MCF 10A (cell line): ENCODE results near the gene ZIC1. TPM values are rescaled to one million over a fixed set of nuclear protein-coding genes. Genes with fewer than 3 reads are reported as not detected.
A peak's percentile ranks its signal among the peaks of the same experiment; 100 is the strongest.

Source experiments
- BruUV-seq: library from RNA; stranded (reverse); fragments of 400-500 nt; replicated peaks from 2 replicates; lab custom pipeline; 2021; lab: Mats Ljungman, UMichigan
- CTCF ChIA-PET: fragments of 300-600 bp; sonication (Branson Sonifier 250); formaldehyde crosslinking; extraction: SDS; loops from one replicate; lab custom pipeline; 2021; ENCODE audit warnings: antibody characterized with exemption, inconsistent platforms; lab: Yijun Ruan, JAX
- POLR2A ChIA-PET: fragments of 300-600, 350-650 bp; sonication (Branson Sonifier 250); formaldehyde crosslinking; extraction: SDS; loops from one replicate; lab custom pipeline; 2020; ENCODE audit warnings: antibody characterized with exemption, inconsistent platforms; lab: Yijun Ruan, JAX
- DNase-seq: peaks from one replicate; pipeline ENCODE4 v3.0.0-alpha.2; 2018; ENCODE audit not compliant: unreplicated experiment
- H3K27ac Mint-ChIP-seq: one replicate; pipeline ENCODE4 v1.8.0; 2022; ENCODE audit warnings: mild to moderate bottlenecking, low read depth, mixed read lengths; ENCODE audit not compliant: unreplicated experiment
- H3K27me3 Mint-ChIP-seq: one replicate; pipeline ENCODE4 v1.8.0; 2022; ENCODE audit warnings: mixed read lengths; ENCODE audit not compliant: insufficient read depth, unreplicated experiment
- H3K36me3 Mint-ChIP-seq: one replicate; pipeline ENCODE4 v1.8.0; 2022; ENCODE audit warnings: mild to moderate bottlenecking, moderate library complexity, mixed read lengths; ENCODE audit not compliant: insufficient read depth, unreplicated experiment
- H3K4me1 Mint-ChIP-seq: one replicate; pipeline ENCODE4 v1.8.0; 2022; ENCODE audit warnings: mixed read lengths; ENCODE audit not compliant: insufficient read depth, unreplicated experiment
- H3K4me3 Mint-ChIP-seq: one replicate; pipeline ENCODE4 v1.8.0; 2022; ENCODE audit warnings: mild to moderate bottlenecking, moderate library complexity, mixed read lengths; ENCODE audit not compliant: unreplicated experiment
- H3K9me3 Mint-ChIP-seq: one replicate; pipeline ENCODE4 v1.8.0; 2022; ENCODE audit warnings: mixed read lengths; ENCODE audit not compliant: unreplicated experiment
- intact Hi-C: fragments of 100-400 bp; cut with micrococcal nuclease; formaldehyde crosslinking; loops from 2 replicates; pipeline ENCODE4 v1.14.1; 2022
- total RNA-seq: library from RNA; stranded (reverse); gene quantifications from 2 replicates; pipeline ENCODE4 v1.2.3, GENCODE V29; 2022
- TF ChIP-seq, protein P1 (sequence below): fragments of 200-600 bp; IDR thresholded peaks from one replicate; pipeline ENCODE4 v1.8.0; 2022; ENCODE audit warnings: antibody characterized with exemption, mild to moderate bottlenecking; ENCODE audit not compliant: unreplicated experiment

The ZIC1 gene
- total RNA-seq, 1 experiment from 2014 or later: not detected

DNA sequence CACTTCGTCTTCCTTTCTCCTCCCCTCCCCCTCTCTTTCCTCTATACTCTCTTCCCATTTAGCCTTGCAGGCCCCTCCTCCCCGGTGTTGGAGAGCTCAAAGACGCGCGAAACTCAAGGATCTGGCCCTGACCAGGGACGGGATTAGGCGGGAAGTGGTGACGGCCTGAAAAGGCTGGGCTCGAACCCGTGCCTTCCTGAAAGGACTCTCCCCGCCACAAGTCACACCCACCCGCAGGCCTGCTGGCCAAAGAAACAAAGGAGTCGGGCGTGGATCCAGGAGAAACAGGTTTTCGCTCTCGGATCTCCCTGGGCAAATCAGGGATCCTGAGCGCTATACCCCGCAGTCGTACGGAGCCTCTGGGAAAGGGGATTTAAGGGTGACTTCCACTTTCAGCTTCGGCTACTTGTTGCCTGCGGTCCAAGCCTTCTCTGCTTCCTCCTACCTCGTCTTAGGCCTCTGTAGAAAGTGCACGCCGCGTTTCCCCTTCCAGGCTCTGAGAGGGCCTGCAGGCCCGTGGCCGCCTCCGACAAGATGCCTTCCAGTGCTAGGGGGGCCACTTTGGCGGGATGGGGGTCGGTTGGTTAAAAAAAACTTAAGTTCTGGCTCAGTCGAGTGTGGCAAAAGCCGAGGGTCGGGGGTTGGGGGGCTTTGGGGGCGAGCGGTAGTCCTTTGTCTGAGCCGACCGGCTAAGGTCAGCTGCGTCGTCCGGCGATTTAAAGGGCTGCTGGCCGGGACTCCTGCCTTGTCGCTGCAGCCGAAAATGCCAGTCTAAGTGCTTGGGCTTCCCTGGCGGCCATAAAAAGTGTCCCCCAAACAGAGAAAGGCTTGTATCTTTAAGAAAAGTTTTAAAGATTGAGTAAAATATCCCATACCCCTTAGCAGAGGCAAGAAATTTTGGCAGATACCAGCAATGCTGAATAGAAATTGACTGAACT lies 11.0 kb upstream of the ZIC1 start:
- Mint-ChIP-seq H3K36me3 (no peaks in the 10 kb centered on the region), H3K4me1 (no peaks in the 10 kb centered on the region), H3K4me3 (no peak overlapping the region), H3K27me3 (peaks cover 10% of the 10 kb centered on the region), H3K9me3 (peaks cover 7% of the 10 kb centered on the region), H3K27ac (no peak overlapping the region)
- TF ChIP-seq, protein P1, sequence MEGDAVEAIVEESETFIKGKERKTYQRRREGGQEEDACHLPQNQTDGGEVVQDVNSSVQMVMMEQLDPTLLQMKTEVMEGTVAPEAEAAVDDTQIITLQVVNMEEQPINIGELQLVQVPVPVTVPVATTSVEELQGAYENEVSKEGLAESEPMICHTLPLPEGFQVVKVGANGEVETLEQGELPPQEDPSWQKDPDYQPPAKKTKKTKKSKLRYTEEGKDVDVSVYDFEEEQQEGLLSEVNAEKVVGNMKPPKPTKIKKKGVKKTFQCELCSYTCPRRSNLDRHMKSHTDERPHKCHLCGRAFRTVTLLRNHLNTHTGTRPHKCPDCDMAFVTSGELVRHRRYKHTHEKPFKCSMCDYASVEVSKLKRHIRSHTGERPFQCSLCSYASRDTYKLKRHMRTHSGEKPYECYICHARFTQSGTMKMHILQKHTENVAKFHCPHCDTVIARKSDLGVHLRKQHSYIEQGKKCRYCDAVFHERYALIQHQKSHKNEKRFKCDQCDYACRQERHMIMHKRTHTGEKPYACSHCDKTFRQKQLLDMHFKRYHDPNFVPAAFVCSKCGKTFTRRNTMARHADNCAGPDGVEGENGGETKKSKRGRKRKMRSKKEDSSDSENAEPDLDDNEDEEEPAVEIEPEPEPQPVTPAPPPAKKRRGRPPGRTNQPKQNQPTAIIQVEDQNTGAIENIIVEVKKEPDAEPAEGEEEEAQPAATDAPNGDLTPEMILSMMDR: no peak
- POLR2A ChIA-PET: no interaction called here
- no peak for DNase-seq
- intact Hi-C loops: no loop called here
- BruUV-seq: no TSS peak
- CTCF ChIA-PET: interaction anchor here (0.7 to 1.0 kb wide), 3 partner anchors 8 to 123 kb away, joined by 3 read pairs; no protein-coding TSS in a partner anchor

DNA sequence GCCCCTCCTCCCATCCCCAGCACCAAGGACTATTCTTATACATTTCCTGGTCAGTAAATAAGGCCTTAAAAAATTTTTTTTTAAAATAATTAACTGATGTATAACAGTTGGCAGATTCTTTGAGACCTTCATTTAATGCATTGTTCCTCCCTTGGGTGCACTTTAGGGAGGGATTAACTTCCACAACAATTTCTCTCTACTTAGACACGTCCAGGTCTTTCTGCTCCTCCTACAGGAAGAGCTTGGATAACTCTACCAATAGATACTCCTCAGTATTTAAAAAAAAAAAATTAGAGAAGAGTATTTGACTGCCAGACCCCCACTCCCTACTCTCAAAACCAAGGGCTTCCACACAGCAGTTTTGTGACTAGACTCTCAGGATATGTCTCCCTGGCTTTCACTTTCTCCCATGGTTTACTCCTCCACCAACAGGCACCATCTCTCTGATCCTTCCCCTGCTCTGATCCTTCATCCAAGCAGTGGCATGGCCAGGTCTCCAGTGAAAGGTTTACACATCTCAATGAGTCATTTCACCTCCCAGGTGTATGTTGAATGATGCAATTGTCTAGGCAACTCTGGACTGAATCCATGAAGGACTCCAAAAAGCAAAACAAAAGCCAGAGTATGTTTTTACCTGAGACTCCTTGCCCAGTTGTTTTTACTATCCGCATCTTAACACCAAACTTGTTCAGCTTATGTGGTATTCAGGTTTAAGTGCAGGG lies 10.2 kb upstream of the ZIC1 start:
- Mint-ChIP-seq H3K36me3 (no peaks in the 10 kb centered on the region), H3K4me1 (no peaks in the 10 kb centered on the region), H3K27me3 (peaks cover 10% of the 10 kb centered on the region), H3K27ac (no peak overlapping the region), H3K9me3 (peaks cover 4% of the 10 kb centered on the region), H3K4me3 (no peak overlapping the region)
- intact Hi-C loops: no loop called here
- no TSS peak for BruUV-seq
- DNase-seq: peak; percentile 67
- TF ChIP-seq, protein P1: no peak
- POLR2A ChIA-PET: no interaction called here
- CTCF ChIA-PET: interaction anchor here (0.7 kb wide), 3 partner anchors 9 to 45 kb away, joined by 3 to 6 read pairs (median 3); no protein-coding TSS in a partner anchor

DNA sequence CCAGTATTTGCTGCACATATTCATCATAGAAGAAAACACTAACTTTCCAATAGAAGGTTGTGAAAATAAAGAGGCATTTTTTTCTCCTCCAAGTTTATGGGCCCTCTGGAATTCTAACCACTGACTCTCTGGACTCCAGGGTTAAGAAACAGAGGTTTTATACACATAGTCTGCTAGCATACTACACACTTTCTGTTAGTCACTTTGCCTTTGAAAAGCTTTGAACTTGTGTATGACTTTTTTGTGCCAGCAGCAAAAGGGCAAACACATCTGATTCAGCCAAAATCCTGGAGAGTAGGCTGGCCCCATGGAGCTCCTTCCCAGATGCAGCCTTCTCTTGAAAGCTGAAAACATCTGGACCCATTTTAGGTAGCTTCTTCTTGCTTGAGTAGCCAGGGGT lies 9.1 kb upstream of the ZIC1 start:
- Mint-ChIP-seq H3K9me3 (no peaks in the 10 kb centered on the region), H3K27me3 (peaks cover 10% of the 10 kb centered on the region), H3K4me1 (no peaks in the 10 kb centered on the region), H3K27ac (no peak overlapping the region), H3K36me3 (no peaks in the 10 kb centered on the region), H3K4me3 (no peak overlapping the region)
- TF ChIP-seq, protein P1: no peak
- BruUV-seq: no TSS peak
- DNase-seq: no peak
- ChIA-PET CTCF (no interaction called here), POLR2A (no interaction called here)
- intact Hi-C loops: no loop called here

DNA sequence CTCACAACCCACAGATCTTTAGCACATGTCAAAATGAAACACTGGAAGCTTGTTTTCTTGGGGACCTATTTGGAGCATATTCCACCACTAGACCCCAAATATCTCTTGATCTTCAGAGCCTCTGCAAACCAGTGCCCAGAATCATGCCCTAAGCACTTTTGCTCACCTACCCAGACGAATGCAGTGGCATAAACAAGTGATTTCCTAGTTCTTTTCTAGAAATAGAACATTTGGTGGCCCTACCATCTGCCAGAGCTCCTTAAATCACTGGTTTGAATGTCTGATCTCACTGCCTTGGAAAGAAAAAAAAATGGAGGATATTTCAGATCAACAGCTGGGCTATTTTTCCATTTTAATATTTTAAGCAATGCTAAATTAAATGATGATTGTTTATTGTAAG lies 8.2 kb upstream of the ZIC1 start:
- no peaks in the 10 kb centered on the region for H3K4me1 Mint-ChIP-seq

More for the DNA sequence above, 8.2 kb upstream of the ZIC1 start:
- H3K9me3 Mint-ChIP-seq: no peaks in the 10 kb centered on the region
- no peaks in the 10 kb centered on the region for H3K36me3 Mint-ChIP-seq
- no peak overlapping the region for H3K27ac Mint-ChIP-seq
- no peak for DNase-seq
- ChIA-PET POLR2A (no interaction called here), CTCF (no interaction called here)
- intact Hi-C loops: no loop called here
- peaks cover 10% of the 10 kb centered on the region for H3K27me3 Mint-ChIP-seq
- TF ChIP-seq, protein P1: no peak
- BruUV-seq: no TSS peak
- H3K4me3 Mint-ChIP-seq: no peak overlapping the region
